ENCODE results near the gene LALBA.
"Not testable (repeated sequence)": the region's sequence is repeated elsewhere in the genome, so short reads cannot be mapped to it uniquely, and the experiment has no call there.

Gene LALBA

DNA sequence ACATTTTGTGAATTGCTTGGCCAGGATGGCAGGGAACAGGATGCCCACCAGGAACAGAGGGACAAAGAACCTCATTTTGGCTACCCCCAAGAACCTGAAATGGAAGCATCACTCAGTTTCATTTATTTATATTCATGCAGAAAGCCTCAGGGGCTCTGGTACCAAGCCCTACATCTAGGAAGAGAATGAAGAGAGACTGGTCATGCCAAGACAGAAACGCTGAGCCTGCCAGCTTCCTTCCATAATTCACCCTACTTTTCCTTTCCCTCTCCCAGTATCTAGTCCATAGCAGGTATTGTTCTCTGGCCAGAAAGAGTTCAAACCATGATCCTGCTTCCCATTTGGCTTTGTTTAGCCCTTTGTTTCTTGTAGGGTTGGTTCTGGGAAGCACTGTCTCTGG, at the start of gene LALBA:
Gene LALBA, minus strand, starts transcription at position 101 of the 400 bp plus-strand sequence. Its CDS starts 26 bp downstream, at position 75.
- DNase-seq (ENCODE audit: extremely low spot score, insufficient read length, low read depth): no peak
- FAIRE-seq: no peak

DNA sequence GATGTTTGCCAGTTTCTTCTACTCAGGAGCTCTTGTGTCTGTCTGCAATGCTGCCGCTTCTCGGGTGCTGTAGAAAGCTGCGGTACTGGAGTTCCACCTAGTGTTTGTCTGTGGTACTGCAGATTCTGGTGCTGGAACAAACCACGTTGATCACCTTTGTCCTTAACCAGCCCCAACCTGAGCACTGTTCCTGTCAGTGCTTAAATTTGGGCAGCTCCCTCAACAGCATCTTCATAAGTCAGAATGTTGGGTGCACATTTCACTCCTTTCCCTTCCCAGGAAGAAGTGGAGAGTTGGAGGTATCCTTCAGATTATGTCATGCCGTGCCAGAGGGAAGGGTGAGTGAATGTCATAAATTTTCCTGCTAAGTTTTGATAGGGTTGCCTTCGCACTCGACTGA, 48.7 kb upstream of the LALBA start:
- peak; percentile 48 for DNase-seq (ENCODE audit: extremely low spot score, insufficient read length, low read depth)
- peak; percentile 92 for FAIRE-seq

GRCh38 chr12:48615681-48616080, 45.8 kb upstream of the LALBA start:
- no peak for FAIRE-seq
- no peak for DNase-seq (ENCODE audit: extremely low spot score, insufficient read length, low read depth)

DNA sequence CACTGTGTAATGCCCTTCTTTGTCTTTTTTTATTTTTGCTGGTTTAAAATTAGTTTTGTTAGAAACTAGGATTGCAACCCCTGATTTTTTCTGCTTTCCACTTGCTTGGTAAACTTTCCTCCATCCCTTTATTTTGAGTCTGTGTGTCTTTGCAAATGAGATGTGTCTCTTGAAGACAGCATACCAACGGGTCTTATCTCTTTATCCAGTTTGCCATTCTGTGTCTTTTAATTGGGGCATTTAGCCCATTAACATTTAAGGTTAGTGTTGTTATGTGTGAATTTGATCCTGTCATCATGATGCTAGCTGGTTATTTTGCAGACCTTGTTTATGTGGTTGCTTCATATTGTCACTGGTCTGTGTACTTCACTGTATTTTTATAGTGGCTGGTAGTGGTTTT, 43.5 kb upstream of the LALBA start:
- DNase-seq (ENCODE audit: extremely low spot score, insufficient read length, low read depth) (no peak), FAIRE-seq (no peak)

DNA sequence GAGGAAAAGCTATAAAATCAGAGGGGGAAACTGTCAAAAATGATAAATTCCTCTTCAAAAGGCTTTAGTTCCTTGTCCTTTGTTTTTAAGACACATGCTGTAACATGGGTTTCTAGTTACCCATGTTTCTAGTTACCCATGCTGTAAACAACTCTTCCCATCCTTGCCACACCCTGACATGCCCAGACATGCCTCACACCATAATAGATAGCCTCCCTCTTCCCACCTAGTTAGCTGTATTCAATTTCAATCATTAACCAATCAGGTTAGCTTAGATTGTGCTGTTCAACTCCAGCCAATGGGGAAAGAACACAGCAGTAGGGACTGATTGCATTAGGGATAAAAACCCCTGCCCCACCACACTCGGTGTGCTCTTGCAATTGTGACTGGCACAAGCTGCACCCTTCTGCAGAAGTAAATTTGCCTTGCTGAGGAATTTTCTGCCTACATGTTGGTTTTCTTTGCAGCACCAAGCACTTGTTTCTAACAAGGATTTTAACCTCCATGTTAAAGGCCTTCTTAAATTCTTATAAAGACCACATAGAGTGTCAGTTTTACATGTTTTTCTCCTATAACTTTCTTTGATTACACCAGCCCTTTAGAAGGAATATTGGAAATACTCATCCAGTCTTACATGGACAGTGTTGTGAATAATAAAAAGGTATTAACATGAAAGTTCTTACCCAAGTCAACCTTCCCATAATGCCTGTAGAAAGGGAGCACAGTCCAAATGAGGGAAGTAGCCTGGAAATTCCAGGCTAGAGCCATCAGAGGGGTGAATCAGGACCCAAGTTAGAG, 32.5 kb upstream of the LALBA start:
- FAIRE-seq (no peak), DNase-seq (ENCODE audit: extremely low spot score, insufficient read length, low read depth) (no peak)

DNA sequence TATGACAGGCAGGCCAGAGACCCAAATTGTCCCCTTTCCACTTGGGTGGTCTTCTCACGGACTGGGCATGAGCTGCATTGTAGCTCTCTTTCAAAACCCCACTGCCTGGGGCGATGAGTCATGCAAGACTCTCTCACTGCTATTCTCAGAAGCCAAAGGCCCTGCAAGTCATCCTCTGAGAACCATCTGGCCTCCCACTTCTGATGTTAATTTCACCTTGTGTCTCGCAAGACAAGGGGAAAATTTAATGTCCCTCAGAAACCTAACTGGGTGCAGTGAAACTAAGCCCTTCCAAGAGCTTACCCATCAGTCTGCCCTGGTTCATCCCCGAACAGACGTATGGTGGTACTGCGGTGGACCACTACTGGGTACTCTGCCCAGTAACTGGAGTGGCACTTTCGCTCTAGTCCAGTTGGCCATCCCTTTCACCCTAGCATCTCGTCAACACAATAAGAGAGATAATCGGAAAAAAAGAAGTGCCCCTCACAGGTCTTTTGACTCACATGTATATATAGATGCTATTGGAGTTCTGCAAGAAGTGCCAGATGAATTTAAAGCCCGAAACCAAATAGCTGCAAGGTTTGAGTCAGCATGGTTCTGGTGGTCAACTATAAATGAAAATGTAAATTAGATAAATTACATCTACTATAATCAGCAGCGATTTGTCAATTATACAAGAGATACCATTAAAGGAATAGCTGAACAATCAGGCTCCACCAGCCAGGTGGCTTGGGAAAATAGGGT, 31.3 kb upstream of the LALBA start:
- FAIRE-seq (peak; percentile 49), DNase-seq (ENCODE audit: extremely low spot score, insufficient read length, low read depth) (no peak)

DNA sequence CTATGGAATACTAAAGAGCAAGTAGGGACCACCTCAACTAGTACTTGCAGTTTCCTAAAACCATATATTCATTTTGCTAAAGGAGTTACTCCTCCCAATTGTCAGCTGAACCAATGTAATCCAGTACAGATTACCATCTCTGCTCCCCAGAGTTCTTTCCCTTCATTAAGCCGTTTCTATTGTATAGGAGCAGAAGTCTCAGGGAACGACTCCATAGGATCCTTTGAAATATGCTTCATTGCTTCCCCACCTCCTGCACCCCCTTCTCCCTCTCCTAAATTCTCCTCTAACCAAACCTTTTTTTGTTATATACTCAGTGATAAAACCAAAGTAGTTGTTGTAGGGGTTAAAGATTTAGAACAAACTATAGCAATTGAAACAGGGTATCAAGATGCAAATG, 30.7 kb upstream of the LALBA start:
- FAIRE-seq (no peak), DNase-seq (ENCODE audit: extremely low spot score, insufficient read length, low read depth) (no peak)

GRCh38 chr12:48592591-48593086, 22.8 kb upstream of the LALBA start:
- FAIRE-seq: no peak

DNA sequence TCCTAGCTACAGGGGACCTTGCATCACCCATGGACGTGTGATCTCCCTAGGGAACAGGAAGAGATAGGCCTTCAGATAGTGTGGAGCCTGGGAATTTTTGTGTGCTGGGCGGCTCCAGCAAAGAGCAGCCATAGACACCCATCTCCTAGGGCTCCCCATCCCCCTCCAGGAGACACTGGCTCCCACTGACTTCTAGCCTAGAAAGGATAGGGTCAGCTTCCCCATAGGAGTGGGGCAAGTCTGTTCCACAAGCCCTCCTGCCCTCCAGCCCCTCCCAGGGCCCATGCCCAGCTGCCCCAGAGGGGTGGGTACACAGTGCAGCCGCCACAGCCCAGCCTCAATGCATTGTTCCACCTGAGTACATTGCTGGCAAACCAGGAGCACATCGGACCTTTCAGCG, 16.5 kb upstream of the LALBA start:
- DNase-seq (ENCODE audit: extremely low spot score, insufficient read length, low read depth): no peak
- FAIRE-seq: no peak

More at GRCh38 chr12:48592591-48593086, 22.8 kb upstream of the LALBA start:
- DNase-seq (ENCODE audit: extremely low spot score, insufficient read length, low read depth): no peak

DNA sequence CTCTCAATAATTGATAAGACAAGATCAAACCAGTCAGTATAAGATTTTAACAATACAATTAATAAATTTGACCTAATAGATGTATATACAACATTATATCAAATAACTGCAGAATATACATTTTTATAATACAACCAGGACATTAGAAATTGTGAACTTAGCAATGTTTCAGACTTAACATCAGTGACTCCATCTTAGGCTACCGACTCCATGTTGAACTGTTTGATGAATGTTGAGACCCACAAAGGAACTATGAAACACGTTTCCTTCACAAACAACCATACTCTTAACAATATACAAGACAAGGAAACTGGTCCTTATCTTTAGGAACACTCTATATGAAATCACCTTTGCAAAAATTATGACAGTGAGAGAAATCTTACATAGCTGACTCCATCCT, 13.9 kb upstream of the LALBA start:
- DNase-seq (ENCODE audit: extremely low spot score, insufficient read length, low read depth) (no peak), FAIRE-seq (no peak)

DNA sequence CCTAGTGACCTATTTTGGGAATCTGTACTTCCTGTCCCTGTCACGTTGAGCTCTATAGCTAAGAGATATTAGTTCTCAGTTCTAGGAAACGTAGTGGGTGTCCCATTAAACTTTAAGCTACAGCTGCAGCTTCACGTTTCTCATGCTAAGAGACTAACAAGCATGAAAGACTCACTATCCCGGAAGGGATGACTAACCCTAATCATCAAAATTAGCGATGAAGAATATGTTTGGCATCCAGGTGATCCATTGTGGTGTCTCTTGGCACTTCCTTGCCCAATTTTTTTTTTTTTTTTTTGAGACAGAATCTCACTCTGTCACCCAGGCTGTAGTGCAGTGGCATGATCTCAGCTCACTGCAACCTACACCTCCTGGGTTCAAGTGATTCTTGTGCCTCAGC, 11.0 kb upstream of the LALBA start:
- no peak for FAIRE-seq
- no peak for DNase-seq (ENCODE audit: extremely low spot score, insufficient read length, low read depth)

DNA sequence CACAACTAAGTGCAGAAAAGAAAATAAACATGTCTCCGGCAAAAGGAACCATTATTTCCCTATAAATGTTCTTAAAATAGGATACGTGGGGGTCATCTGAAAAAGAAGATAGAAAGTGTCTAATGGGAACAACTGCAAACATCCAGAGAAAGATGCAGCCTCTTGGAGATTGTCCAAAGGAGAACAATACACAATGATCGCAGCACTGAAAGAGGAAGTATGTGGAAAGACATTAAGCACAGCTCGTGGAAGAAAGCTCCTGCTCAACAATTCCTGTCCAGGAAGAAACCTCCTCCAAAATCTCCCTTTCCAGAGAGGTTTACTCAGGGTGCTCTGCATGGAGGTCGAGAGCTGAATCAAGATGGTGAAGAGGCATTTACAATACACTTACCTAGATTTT, 2.5 kb upstream of the LALBA start:
- no peak for FAIRE-seq
- DNase-seq (ENCODE audit: extremely low spot score, insufficient read length, low read depth): no peak

DNA sequence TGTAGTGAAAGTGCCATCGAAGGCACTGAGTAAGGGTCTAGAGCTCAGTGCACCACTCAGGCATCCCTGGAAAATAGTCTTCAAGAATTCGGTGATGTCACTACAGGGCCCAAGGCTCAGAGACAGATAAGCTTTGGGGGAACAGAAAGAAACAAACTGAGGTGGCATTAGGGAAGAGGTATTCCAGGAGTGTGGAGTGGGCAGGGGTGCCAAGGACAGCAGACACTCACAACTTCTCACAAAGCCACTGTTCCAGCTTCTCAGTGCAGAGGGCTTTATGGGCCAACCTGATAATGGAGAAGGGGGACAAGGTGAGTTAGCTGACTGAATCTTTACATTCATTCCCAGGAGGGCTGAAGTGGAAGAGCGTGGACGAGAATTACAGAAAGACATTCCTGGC, 2.1 kb downstream of the LALBA start:
- DNase-seq (ENCODE audit: extremely low spot score, insufficient read length, low read depth) (no peak), FAIRE-seq (no peak)

DNA sequence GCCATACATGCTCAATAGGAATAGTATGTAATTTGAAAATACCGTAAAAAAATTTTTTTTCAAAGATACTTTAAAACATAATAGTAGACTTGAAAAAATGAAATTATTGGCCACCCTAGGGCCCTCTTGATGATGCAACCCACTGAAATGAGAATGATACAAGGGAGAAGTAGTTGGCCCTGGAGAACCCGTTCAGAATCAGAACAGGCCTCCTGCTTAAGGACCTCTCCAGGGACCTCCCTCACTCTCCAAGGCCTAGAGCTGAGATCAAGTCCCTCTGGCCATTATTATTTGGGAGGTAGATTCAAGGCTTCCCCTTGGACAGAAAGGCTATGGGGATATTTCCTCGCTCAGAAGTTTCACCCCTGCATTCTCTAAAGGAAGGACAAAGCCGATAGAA, 11.9 kb downstream of the LALBA start:
- no peak for DNase-seq (ENCODE audit: extremely low spot score, insufficient read length, low read depth)
- no peak for FAIRE-seq

DNA sequence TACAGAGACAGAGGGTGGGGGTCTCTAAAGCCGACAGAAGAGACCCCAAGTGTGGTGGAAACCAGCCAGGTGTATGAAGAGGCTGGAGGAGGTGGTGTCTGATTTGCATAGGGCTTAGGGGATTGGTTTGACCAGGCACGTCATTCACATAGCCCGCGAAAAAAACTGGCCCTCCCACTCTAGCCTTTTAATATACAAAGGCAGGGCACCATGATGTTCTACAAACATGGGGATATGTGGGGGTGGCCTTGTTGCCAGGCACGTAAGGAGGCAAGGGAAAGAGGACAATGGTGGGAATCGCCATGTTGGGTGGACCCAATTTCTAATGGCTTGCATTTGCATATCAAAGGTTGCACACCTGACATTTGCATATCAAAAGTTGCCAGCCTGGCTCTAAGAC, 13.2 kb downstream of the LALBA start:
- DNase-seq (ENCODE audit: extremely low spot score, insufficient read length, low read depth) (no peak), FAIRE-seq (no peak)

- not testable (repeated sequence) for FAIRE-seq; DNase-seq (ENCODE audit: extremely low spot score, insufficient read length, low read depth)
These were observed 16.0 kb downstream of the LALBA start for GRCh38 chr12:48553666-48554343.

DNA sequence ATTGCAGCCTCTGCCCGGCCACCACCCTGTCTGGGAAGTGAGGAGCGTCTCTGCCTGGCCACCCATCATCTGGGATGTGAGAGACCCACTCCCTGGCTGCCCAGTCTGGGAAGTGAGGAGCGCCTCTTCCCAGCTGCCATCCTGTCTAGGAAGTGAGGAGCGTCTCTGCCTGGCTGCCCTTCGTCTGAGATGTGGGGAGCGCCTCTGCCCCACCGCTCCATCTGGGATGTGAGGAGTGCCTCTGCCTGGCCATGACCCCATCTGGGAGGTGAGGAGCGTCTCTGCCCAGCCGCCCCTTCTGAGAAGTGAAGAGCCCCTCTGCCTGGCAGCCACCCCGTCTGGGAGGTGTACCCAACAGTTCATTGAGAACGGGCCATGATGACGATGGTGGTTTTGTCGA, 18.2 kb downstream of the LALBA start:
- not testable (repeated sequence) for FAIRE-seq; DNase-seq (ENCODE audit: extremely low spot score, insufficient read length, low read depth)

DNA sequence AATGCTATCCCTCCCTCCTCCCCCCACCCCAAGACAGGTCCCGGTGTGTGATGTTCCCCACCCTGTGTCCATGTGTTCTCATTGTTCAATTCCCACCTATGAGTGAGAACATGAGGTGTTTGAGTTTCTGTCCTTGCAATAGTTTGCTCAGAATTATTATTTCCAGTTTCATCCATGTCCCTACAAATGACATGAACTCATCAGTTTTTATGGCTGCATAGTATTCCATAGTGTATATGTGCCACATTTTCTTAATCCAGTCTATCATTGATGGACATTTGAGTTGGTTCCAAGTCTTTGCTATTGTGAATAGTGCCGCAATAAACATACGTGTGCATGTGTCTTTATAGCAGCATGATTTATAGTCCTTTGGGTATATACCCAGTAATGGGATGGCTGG, 22.8 kb downstream of the LALBA start:
- FAIRE-seq; DNase-seq (ENCODE audit: extremely low spot score, insufficient read length, low read depth): not testable (repeated sequence)

GRCh38 chr12:48545833-48546469, 23.9 kb downstream of the LALBA start:
- FAIRE-seq: no peak
- DNase-seq (ENCODE audit: extremely low spot score, insufficient read length, low read depth): no peak

DNA sequence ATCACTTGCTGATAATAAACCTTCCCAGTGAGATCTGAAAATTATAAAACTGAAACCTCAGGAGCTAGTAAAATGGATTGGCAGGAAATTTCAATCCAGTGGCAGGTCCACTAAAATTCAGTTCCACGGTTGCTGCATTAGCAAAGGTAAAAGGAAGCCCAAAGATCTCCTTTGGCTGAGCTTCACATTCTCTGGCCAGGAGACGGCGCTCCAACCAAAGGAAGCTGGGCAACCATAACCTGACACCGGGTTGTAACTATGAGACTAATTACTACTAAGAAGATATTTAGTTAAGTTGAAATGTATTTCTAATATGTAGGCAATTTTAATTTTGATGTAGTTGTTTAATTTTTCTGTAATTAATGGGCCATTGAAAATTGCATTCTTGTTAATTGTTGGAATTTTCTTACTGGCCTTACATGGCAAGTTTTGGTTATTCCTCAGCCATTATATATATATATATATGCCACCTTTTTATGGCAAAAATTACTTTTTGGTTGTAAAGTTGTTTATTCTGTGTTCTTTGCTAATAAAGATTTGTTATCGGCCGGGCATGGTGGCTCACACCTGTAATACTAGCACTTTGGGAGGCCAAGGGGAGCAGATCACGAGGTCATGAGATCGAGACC, 27.4 kb downstream of the LALBA start:
- DNase-seq (ENCODE audit: extremely low spot score, insufficient read length, low read depth): no peak
- no peak for FAIRE-seq
